GF-D8 (cell line): ENCODE results near the gene RRP1B.
"Not testable (repeated sequence)": the region's sequence is repeated elsewhere in the genome, so short reads cannot be mapped to it uniquely, and the experiment has no call there.

Experiments
- DNase-seq: peaks from one replicate; lab custom pipeline; 2025; lab: John Stamatoyannopoulos, UW

Gene RRP1B

DNA sequence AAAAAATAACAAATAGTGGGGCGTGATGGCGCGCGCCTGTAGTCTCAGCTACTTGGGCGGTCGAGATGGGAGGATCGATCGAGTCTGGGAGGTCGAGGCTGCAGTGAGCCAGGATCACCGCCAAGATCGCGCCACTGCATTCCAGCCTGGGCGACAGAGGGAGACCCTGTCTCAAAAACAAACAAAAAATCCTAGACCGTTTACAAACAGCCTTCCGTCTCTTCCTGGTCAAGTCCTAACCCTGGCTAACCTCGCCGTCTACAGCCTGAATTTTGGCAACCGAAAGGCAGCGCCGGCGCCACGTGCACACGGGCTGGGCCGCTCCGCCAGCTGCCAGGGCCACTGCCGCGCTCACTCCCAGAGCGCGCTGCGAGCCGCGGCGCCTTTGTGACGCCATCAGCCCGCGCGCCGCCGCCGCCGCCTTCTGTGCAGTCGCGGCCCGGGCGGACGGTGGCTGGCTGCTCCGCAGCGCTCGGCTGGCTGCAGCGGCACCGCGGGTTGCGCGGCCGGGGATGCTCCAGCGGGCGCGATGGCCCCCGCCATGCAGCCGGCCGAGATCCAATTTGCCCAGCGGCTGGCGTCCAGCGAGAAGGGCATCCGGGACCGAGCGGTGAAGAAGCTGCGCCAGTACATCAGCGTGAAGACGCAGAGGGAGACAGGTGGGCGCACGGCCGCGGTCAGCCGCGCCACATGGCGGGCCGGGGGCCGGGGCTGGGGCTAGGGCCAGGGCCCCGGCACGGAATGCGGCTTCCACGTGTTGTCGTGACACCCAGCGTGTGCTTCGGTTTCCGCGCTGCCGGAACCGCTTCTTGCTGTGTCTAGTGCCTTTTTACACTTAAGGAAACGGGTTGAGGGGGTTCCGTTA, at the start of gene RRP1B, which contains the start of gene HSF2BP:
TSS of gene RRP1B (plus strand) at position 425 of the 865 bp plus-strand sequence. CDS start at position 530, 105 bp downstream.
TSS of gene HSF2BP (minus strand) at position 353 of the 865 bp plus-strand sequence. CDS start 1,392 bp downstream, outside the sequence.
- DNase-seq = peak; percentile 53

DNA sequence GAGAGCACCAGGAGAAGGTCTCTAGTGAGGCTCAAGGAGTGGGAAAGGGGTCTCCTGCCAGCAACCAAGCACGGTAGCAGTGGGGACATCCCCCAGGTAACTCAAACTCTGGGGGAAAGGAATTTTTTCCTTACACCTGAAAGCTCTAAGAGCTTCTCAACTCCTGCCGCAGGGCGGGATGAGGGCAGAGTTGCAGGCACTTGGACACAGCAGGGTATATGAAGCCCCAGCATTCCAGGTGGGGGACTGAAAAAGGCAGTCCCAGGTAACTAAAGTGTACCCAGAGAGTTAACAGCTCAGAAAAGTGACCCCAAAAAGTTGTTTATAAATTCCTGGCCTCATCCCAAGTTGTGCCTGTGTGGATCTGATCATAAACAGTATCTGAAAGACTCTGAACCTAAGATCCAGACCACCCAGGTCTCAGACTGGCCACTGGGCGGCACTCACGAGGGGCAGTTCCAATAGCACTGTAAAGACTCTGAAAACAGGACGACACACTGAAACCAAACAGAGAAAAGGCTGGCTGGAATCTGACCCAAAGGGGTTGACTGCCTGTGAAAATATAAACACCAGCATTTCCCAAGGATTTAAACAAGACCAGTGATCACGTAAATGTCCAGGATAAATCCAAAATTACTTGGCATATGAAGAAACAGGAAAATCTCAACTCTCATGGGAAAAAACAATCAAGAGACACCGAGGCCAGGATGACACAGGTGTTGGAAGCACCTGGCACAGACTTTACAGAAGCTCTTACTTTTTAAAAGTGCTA, 47.6 kb upstream of the RRP1B start:
- no peak for DNase-seq

- no peak for DNase-seq
Observed at GRCh38 chr21:43613755-43614638, 45.4 kb upstream of the RRP1B start.

GRCh38 chr21:43614839-43615238, 44.5 kb upstream of the RRP1B start:
- no peak for DNase-seq

DNA sequence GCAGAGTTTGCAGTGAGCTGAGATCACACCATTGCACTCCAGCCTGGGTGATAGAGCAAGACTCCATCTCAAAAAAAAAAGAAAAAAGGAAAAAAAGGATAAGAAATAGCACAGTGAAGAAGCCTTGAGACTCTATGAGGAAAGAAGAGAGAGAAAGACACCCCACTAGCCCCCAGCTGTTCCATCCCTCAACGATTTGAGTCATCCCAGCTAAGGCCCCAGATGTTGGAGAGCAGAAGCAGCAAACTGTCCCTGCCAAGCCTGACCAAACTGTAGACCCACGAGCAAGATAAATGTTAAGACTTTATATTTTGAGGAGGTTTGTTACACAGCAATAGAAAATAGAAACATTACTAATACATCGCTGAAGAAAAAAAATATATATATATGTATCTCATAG, 42.5 kb upstream of the RRP1B start:
- DNase-seq = not testable (repeated sequence)

GRCh38 chr21:43618940-43619339, 40.4 kb upstream of the RRP1B start:
- no peak for DNase-seq

GRCh38 chr21:43619344-43619743, 40.0 kb upstream of the RRP1B start:
- DNase-seq = no peak

DNA sequence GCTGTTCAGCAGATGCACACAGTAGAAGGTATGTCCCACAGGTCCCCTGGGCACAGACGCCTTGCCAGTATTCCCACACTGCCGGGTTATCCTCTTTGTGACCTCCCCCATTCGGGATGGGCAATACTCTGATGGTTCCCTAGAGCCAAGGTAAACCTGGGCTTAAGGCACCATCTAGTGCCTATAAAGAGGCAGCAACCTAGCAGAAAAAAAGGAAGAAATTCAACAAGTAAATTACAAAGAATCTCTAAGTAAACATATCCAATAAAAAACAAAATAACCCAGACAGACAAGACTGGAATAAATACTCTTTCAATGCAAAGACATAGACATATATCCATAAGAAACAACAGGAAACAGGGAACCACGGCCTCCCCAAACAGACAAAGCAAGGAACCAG, 39.5 kb upstream of the RRP1B start:
- no peak for DNase-seq

DNA sequence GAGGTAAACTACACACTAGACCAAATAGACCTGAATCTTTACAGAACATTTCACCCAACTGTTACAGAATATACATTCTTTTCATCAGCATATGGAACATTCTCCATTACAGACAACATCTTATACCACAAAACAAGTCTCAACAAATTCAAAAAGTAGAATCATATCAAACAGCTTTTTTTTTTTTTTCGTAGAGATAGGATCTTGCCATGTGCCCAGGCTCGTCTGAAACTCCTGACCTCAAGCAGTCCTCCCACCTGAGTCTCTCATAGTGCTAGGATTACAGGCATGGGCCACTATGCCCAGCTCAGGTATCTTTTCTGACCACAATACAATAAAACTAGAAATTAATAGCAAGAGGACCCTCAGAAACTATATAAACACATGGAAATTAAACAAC, 36.6 kb upstream of the RRP1B start:
- DNase-seq = no peak

- no peak for DNase-seq
Observed at GRCh38 chr21:43623588-43623987, 35.8 kb upstream of the RRP1B start.

DNA sequence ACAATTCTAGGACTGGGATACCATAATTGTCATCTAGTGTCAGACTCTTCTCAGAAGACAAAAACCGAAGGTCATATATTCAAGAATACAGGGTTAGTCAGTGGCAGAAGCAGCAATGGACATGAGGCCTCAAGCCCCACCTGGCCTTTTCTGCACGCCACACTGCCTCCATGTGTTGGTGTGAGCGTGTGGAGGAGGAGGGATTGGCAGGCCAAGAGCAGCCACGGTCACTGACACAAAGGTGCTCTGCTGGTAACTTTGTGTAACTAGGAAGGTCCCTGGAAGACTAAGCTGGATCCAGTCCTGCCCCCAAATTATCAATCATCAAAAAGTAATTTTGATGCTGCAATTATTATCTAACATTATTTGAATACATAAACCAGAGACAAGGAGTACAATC, 35.0 kb upstream of the RRP1B start:
- no peak for DNase-seq

GRCh38 chr21:43626390-43626789, 33.0 kb upstream of the RRP1B start:
- no peak for DNase-seq

DNA sequence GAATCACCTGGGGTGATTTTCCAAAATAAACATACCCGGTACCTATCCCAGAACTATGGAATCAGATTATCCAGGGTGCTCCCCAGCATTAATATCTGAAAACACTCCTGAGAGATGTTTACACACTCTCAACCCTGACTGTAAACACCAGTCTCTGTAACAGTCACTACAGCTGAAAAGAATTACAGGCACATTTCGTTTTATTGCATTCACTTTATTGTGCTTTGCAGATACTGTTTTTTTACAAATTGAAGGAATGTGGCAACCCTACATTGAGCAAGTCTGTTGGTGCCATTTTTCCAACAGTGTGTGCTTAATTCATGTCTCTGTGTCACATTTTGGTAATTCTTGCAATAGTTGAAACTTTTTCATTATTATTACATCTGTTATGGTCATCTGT, 31.8 kb upstream of the RRP1B start:
- DNase-seq = no peak

DNA sequence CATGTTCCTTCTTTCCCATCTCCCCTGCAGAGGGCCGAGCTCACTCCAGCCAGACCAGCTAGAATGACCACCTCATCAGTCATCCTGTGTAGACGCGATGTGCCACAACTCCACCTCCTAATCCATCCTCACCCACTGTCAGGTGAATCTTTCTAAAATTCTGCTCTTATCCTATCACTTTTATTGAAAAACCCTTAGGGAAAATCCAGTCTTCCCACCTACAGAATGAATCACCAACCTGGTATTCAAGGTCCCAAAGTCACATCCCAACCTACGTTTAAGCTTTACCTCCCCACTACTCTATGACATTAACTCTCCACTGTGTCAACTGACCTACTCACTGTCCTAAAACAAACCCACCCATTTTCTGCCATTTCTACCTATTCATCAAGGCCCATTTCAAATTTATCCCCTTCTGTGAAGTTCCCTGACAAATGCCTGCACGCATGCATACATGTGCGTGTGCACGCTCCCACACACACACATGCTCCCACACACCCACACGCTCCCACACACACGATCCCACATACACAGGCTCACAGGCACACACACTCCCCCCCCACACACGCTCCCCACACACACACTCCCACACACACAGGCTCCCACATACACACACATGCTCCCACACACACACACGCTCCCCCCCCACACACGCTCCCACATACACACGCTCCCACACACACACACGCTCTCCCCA, 27.8 kb upstream of the RRP1B start:
- no peak for DNase-seq

DNA sequence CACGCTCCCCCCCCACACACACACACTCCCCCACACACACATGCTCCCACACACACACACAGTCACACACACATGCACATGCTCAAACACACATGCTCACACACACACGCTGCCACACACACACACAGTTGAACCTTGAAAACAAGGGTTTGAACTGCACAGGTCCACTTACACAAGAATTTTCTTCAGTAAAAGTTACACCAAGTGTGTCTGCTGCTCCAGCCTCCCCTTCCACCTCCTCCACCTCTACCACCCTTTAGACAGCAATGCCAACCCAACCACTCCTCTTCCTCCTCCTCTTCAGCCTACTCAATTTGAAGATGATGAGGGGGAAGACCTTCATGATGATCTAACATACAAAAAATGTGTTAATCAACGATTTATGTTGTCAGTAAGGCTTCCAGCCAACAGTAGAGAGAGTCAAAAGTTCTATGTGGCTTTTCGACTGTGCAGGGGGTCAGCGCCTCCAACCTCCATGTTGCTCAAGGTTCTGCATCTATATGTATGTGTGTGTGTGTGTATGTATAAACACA, 26.9 kb upstream of the RRP1B start:
- no peak for DNase-seq

GRCh38 chr21:43634618-43635017, 24.7 kb upstream of the RRP1B start:
- DNase-seq = no peak

- DNase-seq = no peak
Observed at GRCh38 chr21:43635436-43635835, 23.9 kb upstream of the RRP1B start.

DNA sequence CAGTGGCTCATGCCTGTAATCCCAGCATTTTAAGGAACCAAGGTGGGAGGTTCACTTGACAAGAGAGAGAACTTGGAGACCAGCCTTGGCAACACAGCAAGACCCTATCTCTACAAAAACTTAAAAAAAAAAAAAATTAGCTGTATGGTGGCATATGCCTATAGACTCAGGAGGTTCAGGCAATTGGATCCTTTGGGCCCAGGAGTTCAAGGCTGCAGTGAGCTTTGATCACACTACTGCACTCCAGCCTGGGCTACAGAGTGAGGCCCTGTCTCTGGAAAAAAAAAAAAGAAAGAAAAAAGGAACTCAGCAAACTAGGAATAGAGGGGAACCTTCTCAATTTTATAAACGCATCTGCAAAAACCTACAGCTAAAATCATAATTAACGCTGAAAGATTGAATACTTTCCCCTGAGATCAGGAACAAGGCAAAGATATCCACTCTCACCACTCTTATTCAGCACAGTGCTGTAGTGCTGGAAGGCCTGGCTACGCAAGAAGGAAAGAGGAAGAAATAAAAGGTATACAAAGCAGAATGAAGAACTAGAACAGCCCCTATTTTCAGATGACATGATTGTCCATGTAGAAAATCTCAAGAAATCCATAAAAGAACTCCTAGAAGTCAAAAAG, 21.7 kb upstream of the RRP1B start:
- no peak for DNase-seq

GRCh38 chr21:43639470-43640353, 19.6 kb upstream of the RRP1B start:
- no peak for DNase-seq

- no peak for DNase-seq
Observed at GRCh38 chr21:43640400-43640799, 19.0 kb upstream of the RRP1B start.
